ENCODE results near the gene MAN1C1. TPM values are rescaled to one million over a fixed set of nuclear protein-coding genes. Genes with fewer than 3 reads are reported as not detected.

MAN1C1 gene
- total RNA-seq, 1 experiment from 2014 or later: 9.3 TPM

DNA sequence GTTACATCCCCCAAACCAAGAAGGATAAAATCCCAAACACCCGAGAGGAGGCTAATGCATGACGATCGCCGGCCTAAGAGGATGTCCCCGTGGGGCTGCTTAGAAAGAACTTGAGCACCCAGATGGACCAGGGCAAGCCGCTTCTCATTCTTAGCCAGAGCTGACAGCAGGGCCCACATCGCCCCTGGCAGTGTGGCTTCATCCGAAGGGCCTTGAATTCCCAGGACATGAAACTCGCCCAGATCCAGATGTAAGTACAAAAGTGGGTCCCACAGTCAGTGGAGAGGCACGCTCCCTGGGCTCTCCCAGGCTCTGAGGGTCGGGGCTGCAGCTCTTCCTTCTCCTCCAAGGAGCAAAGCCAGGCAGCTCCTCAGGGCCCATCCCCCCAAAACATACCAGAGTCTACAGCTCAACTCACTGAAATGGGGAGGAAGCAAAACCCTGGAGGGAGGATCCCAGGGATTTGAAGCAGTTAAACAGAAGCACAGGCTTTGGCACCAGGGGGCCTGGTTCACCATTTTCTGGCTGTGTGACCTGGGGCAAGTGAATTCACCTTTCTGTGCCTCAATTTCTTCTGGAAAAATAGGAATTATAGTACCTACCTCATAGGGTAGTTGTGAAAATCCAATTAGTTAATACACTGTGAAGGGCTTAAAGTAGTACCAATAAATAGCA lies 85.6 kb downstream of the MAN1C1 start:
- no peak overlapping the region for H3K56ac ChIP-seq (ENCODE audit: insufficient read length, low read depth, low read length)
- H4K20me1 ChIP-seq (ENCODE audit: control insufficient read depth, insufficient read depth, insufficient read length): no peaks in the 10 kb centered on the region
- no peaks in the 10 kb centered on the region for H3K27me3 ChIP-seq (ENCODE audit: insufficient read depth, low read length)
- peak; percentile 64 for DNase-seq
- TF ChIP-seq, protein P1, sequence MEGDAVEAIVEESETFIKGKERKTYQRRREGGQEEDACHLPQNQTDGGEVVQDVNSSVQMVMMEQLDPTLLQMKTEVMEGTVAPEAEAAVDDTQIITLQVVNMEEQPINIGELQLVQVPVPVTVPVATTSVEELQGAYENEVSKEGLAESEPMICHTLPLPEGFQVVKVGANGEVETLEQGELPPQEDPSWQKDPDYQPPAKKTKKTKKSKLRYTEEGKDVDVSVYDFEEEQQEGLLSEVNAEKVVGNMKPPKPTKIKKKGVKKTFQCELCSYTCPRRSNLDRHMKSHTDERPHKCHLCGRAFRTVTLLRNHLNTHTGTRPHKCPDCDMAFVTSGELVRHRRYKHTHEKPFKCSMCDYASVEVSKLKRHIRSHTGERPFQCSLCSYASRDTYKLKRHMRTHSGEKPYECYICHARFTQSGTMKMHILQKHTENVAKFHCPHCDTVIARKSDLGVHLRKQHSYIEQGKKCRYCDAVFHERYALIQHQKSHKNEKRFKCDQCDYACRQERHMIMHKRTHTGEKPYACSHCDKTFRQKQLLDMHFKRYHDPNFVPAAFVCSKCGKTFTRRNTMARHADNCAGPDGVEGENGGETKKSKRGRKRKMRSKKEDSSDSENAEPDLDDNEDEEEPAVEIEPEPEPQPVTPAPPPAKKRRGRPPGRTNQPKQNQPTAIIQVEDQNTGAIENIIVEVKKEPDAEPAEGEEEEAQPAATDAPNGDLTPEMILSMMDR (conservative IDR thresholded peaks at IDR 0.05): no peak
- H3K79me1 ChIP-seq (ENCODE audit: insufficient read depth, low read depth, low read length, poor library complexity, severe bottlenecking): no peaks in the 10 kb centered on the region
- no peaks in the 10 kb centered on the region for H3K9me3 Mint-ChIP-seq
- no peaks in the 10 kb centered on the region for H3K23me2 ChIP-seq (ENCODE audit: insufficient read length, low read depth, low read length, poor library complexity, severe bottlenecking)
- H4K91ac ChIP-seq (ENCODE audit: insufficient read length, low read depth, low read length): no peak overlapping the region
- H2BK120ac ChIP-seq (ENCODE audit: low read depth, low read length, poor library complexity, severe bottlenecking): no peak overlapping the region
- H3K79me2 ChIP-seq (ENCODE audit: insufficient read depth, low read length): no peaks in the 10 kb centered on the region
- H3K23ac ChIP-seq (ENCODE audit: insufficient read length, low read depth, low read length): no peak overlapping the region
- H2AK5ac ChIP-seq (ENCODE audit: insufficient read length, low read length): no peak overlapping the region
- H3K4me3 Mint-ChIP-seq: 0 out of 5 replicates have a peak overlapping the region, but pooled peaks of 1 of the 2 experiments have one; percentile 38
- no peaks in the 10 kb centered on the region for H3K36me3 Mint-ChIP-seq (ENCODE audit: insufficient read depth in 1 of 3, low read depth in 3 of 3)
- no peak overlapping the region for H4K5ac ChIP-seq (ENCODE audit: insufficient read length, low read depth, low read length)
- no peak overlapping the region for H3T11ph ChIP-seq (ENCODE audit: low read length)
- H4K8ac ChIP-seq (replicated peaks; ENCODE audit: insufficient read length, low read depth, low read length): no peak overlapping the region
- H3K14ac ChIP-seq (ENCODE audit: insufficient read depth, low read length): no peak overlapping the region; the same call in 1 of the 2 replicates
- no peak overlapping the region for H3K4me2 ChIP-seq (ENCODE audit: insufficient read depth, insufficient read length, low read length)
- no peak overlapping the region for H2BK5ac ChIP-seq (ENCODE audit: insufficient read length, low read length)
- H2BK15ac ChIP-seq (ENCODE audit: low read depth, low read length): no peak overlapping the region
- H3K27ac Mint-ChIP-seq: peak overlapping the region; percentile 11 to 53 (median 24); a peak in 3 of 7 replicates
- H3K27ac ChIP-seq (ENCODE audit: insufficient read length, low read depth, low read length): no peak overlapping the region
- no CpG with 5 or more reads among the region's 11 CpGs for WGBS (ENCODE audit: extremely low coverage, insufficient read length, low lambda C conversion rate)
- peaks cover 9% of the 10 kb centered on the region; the same call in 1 of the 2 replicates for H3K4me1 ChIP-seq (ENCODE audit: insufficient read depth, low read length)
- no peak overlapping the region for H2AFZ ChIP-seq (ENCODE audit: low read length)
- no peak overlapping the region for H2BK12ac ChIP-seq (ENCODE audit: insufficient read length, low read depth, low read length)
- H3K9me3 ChIP-seq (ENCODE audit: control insufficient read depth, low read depth, low read length): no peaks in the 10 kb centered on the region
- H3K18ac ChIP-seq (ENCODE audit: insufficient read length, low read depth, low read length): peak overlapping the region; percentile 22
- no peak overlapping the region for H3K4ac ChIP-seq (ENCODE audit: low read depth, low read length)
- no peak overlapping the region for H2BK20ac ChIP-seq (ENCODE audit: low read depth, low read length, poor library complexity, severe bottlenecking)
- H3K27me3 Mint-ChIP-seq (ENCODE audit: low read depth): no peaks in the 10 kb centered on the region
- H3K9ac ChIP-seq (ENCODE audit: extremely low read depth, insufficient read length, low read length): no peak overlapping the region
- H3K4me1 Mint-ChIP-seq: peaks cover 68 to 74% of the 10 kb centered on the region in 2 experiments
